ACHN (cell line): Measurements from ENCODE around the gene SDC3.

ENCODE experiments used
- DNase-seq: peaks from one replicate; pipeline ENCODE4 v3.0.0-alpha.2; 2015
- in situ Hi-C: cut with HindIII; loops from 2 replicates; pipeline ENCODE4 v1.10.0; 2017; ENCODE audit warnings: low sequenced_read_pairs, low pct_ligation_motif_present, low pct_unique_long_range_greater_than_20kb

SDC3 gene

GRCh38 chr1:30845237-30845903 lies 63.2 kb downstream of the SDC3 start:
- in situ Hi-C loops, result no loop called here
- no peak for DNase-seq

- in situ Hi-C loops, result no loop called here
Measured at GRCh38 chr1:30844631-30845030, 63.9 kb downstream of the SDC3 start.

DNA sequence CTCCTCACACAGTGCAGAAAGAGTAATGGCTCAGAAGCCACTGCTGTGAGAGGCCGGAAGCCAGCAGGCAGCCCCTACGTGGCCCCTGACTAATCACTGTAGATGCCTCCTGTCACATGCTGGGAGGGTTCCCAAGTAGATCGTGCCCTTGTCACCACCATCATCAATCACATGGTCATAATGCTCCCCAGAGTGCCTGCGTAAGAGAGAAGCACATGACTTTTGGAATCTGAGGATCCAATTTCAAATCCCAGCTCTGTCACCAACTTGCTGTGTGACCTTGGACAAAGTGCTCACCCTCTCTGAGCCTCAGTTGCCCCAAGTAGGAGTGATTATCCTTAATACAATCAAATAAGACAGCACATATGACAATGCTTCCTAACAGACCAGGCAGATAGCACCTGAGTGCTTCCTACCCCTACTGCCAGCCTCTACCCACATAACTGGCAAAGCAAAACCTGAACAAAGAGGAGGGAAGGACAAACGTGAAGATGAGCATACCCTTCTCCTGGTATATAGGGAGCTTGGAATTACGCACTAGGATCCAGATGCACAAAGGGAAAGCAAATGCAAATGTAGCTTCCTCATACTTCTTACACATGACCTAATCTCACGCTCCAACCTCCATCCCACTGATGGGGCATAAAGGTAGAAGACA lies 65.7 kb downstream of the SDC3 start:
- in situ Hi-C loops, result no loop called here
- no peak for DNase-seq

More at GRCh38 chr1:30844631-30845030, 63.9 kb downstream of the SDC3 start:
- DNase-seq, result no peak

DNA sequence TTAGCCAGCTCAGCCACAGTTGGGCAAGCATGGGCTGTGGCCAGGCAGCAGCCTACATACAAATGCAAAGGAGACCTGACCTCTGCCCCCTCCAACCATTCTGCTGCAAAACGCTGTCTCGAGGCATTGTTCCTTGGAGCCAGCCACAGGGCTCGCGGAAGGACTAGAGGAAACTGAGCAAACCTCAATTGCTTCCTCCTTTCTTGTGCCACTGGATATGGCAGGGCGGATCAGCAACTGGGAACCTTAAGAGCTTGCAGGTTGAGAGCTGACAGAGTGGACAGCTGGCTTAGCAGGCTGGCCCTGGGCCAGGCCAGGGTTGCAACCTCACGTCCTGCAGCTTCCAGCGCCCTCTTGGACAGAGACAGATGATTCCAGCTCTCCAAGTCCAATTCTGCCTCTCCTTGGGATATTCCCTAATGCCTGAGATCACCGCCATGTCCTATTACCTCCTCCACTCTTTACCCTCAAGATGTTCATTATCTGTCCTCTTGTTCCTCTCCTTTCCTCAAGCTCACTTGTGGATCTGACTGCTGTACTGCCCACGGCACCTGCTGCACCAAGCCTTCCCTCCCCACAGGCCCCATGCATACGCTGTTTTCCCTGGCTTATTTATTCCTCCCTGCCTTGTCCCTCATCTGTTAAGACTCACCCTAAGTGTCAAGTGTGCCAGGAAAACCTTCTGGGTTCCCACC lies 67.5 kb downstream of the SDC3 start:
- in situ Hi-C loops, result no loop called here
- no peak for DNase-seq

DNA sequence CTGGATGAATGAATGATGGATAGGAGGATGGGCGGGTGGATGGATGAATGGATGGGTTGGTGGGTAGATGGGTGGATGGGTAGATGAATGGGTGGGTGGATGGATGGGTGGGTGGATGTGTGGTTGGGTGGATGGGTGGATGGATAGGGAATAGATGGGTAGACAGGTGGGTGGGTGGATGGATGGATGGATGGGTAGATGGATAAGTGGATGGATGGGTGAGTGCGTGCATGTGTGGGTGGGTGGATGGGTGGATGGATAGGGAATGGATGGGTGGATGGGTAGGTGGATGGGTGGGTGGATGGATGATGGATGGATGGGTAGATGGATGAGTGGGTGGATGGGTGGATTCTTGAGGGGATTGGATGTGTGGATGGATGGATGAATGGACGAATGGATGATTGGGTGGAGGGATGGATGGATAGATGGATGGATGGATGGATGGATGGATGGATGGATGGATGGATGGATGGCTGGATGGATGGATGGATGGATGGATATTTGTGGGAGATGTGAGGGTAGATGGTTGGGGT lies 68.7 kb downstream of the SDC3 start:
- no peak for DNase-seq
- in situ Hi-C loops, result no loop called here

- DNase-seq, result no peak
- in situ Hi-C loops, result no loop called here
Measured at GRCh38 chr1:30838996-30839395, 69.6 kb downstream of the SDC3 start.

DNA sequence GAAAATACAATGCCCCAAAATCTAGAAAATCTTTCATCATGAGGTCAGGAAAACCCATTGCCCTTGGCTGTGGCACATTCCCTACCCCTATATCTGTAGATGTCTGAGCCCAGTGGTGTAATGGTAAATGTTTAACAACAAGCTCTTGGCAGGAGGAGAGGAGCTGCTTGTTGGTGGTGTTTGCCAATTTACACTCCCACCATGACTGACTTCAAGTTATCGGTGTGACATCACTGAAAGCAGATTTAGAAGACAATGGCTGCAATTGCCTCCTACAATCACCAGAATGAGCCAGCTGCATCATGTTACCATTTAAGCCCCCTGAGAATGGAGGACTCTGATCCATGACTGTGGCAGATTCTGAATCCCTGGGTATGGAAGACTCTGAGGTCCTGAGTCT lies 70.9 kb downstream of the SDC3 start:
- DNase-seq, result peak; percentile 16

DNA sequence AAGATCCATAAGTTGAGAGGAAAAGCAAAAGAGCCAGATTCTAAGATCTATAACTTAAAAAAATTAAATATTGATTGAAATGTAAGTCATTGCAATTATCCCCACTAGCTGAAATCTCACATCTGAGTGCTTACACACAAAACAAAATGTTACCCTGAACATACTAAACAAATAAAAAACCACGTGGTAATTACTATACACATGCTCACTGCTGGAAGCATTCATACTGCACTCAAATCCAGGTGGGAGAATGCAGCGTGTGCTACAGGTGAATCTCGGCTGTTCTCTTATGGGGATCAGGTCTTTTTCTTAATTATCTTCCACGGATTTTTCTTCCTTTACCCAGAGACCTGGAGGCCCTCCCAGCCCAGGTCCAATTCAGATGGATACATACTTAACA lies 74.3 kb downstream of the SDC3 start:
- in situ Hi-C loops, result no loop called here
- no peak for DNase-seq

More for the DNA sequence above, 70.9 kb downstream of the SDC3 start:
- in situ Hi-C loops, result no loop called here

- in situ Hi-C loops, result no loop called here
- DNase-seq, result no peak
Measured at GRCh38 chr1:30830537-30830936, 78.0 kb downstream of the SDC3 start.

DNA sequence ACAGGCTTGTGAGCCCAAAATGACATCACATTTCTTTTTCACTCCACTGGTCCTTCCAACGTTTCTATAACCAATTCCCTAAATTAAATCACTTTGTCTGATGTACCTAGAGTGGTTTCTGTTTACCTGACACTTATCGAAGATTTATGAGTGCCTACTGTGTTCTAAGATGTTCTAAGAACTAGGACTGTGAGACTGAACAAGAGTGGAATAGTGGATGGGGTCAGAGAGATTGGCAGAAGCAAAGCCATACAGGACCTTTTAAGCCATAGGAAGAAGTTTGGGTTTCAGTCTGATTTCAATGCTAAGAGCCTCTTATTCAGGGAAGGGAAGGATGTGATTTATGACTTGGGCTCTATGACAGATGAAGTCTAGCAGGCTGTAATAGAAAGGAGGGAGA lies 78.7 kb downstream of the SDC3 start:
- no peak for DNase-seq
- in situ Hi-C loops, result no loop called here

- in situ Hi-C loops, result loop anchor here (25.0 kb wide), 1 partner anchor 87 kb away; the partner anchor contains the start of gene SDC3
Measured at GRCh38 chr1:30824736-30825429, 83.7 kb downstream of the SDC3 start.

DNA sequence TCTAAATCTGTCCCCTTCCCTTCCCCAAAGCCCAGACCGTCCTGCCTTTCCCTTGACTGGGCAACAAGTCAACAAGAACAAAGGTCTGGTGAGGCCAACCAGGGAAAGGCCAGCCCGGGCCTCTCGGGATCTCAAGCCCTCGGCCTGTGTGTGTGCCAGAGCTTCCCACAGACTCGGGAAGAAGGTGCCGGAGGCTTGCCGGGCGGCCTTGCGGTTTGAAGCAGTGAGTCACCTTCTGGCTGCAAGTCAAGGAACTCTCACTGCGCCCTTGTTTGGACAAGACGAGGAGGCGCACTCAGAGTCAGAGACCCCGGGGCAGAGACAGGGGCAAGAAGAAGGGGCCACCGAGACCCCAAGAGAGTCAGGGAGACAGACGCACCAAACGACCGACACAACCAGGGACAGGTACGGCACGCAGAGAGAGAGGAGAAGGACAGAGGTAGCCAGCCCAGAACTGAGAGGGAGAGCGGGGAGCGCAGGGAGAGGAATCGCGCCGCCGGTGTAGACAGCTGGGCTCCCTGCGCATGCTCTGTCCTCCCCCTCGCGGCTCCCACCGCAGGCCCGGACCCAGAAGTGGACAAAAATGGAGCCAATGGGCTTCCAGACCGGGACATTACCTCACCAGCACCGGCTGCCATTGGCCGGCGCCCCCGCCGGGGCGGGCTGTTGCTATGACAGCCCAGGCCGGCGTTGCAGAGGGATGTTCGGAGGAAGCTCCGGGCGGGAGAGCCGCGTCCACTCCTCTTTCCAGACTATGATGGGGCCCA lies 84.4 kb downstream of the SDC3 start:
- DNase-seq, result peak; percentile 97
- in situ Hi-C loops, result loop anchor here (25.0 kb wide), 1 partner anchor 88 kb away; the partner anchor contains the start of gene SDC3

More at GRCh38 chr1:30824736-30825429, 83.7 kb downstream of the SDC3 start:
- no peak for DNase-seq

GRCh38 chr1:30823627-30823968 lies 85.0 kb downstream of the SDC3 start:
- in situ Hi-C loops, result loop anchor here (25.0 kb wide), 1 partner anchor 89 kb away; the partner anchor contains the start of gene SDC3
- no peak for DNase-seq

- in situ Hi-C loops, result loop anchor here (25.0 kb wide), 1 partner anchor 89 kb away; the partner anchor contains the start of gene SDC3
Measured at GRCh38 chr1:30822966-30823581, 85.5 kb downstream of the SDC3 start.

DNA sequence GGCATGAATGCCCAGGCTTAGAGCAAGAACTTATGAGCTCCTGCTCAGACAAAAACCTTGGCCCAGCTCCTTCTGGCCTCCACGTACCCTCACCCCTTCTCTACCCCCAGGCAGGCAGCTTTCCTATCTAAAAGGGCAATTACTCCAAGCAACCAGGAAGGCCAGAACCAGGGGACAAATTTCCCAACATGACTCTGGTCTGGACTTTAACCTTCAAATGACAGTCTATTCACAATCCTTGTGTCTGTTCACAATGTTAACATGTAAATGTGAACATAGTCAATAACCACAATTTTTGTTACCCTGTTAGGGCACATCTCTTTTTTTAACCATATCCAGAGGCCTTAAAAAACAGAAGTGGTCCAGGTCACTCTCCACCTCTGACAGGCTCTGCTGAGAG lies 86.6 kb downstream of the SDC3 start:
- in situ Hi-C loops, result loop anchor here (25.0 kb wide), 1 partner anchor 90 kb away; the partner anchor contains the start of gene SDC3
- no peak for DNase-seq

More at GRCh38 chr1:30822966-30823581, 85.5 kb downstream of the SDC3 start:
- peak; percentile 26 for DNase-seq

DNA sequence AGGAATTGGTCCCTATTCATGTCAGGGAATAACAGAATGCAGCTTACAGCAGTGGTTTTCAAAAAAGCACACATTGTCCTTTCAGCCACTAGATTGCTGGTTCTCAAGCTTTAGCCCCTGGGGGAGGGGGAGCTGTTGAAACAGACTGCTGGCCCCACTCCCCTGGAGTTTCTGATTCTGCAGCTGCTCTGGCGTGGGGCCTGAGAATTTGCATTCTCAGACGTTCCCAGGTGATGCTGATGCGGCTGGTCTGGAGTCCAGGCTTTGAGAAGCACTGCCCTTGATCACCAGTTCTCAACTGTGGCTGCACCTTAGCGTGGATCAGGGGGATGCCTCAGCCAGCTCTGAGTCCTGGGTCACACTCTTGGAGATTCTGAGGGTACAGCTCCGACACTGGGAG lies 88.3 kb downstream of the SDC3 start:
- in situ Hi-C loops, result loop anchor here (25.0 kb wide), 1 partner anchor 92 kb away; the partner anchor contains the start of gene SDC3
- no peak for DNase-seq
